CD4-positive, alpha-beta T cell (primary cell): ENCODE results near the gene ANTXR1. TPM values are rescaled to one million over a fixed set of nuclear protein-coding genes. Genes with fewer than 3 reads are reported as not detected.

Experiments
- ATAC-seq: fragments of 200-7000 bp; cut with Tn5 transposase; one replicate; pipeline ENCODE4 v1.10.0; 2022; ENCODE audit warnings: mild to moderate bottlenecking; ENCODE audit not compliant: poor library complexity
- CTCF ChIA-PET: fragments of 350-600 bp; sonication (Branson Sonifier 250); formaldehyde crosslinking; loops from one replicate; lab custom pipeline; 2021; ENCODE audit warnings: antibody characterized with exemption, inconsistent platforms; lab: Charles Lee
- POLR2A ChIA-PET: fragments of 350-600 bp; sonication (Branson Sonifier 250); formaldehyde crosslinking; loops from one replicate; lab custom pipeline; 2021; ENCODE audit warnings: antibody characterized with exemption, inconsistent platforms; lab: Charles Lee
- DNase-seq, 14 experiments: peaks; one replicate each; pipeline ENCODE4 v3.0.0-alpha.2; 2013 to 2020; ENCODE audit warnings: mixed read lengths in 2 of 14
- H3K27ac ChIP-seq, 2 donors: one replicate each; pipeline versions ENCODE4 v1.5.1 to v1.7.0; 2013; ENCODE audit warnings: low read length in 2 of 2, low read depth in 1 of 2, mild to moderate bottlenecking in 1 of 2
- H3K27me3 ChIP-seq, 2 experiments: 1 replicate in 1 of 2; 2 replicates in 1 of 2; pipeline versions ENCODE4 v1.6.1 to v1.7.0; 2013; ENCODE audit warnings: low read length in 2 of 2, control low read depth in 1 of 2, mild to moderate bottlenecking in 1 of 2, moderate library complexity in 1 of 2; ENCODE audit not compliant: insufficient read depth in 2 of 2, control insufficient read depth in 1 of 2
- H3K36me3 ChIP-seq: one replicate; pipeline ENCODE4 v1.6.1; 2013; ENCODE audit warnings: low read length, control low read depth; ENCODE audit not compliant: insufficient read depth
- H3K4me1 ChIP-seq: one replicate; pipeline ENCODE4 v1.6.1; 2013; ENCODE audit warnings: low read length, control low read depth; ENCODE audit not compliant: insufficient read depth
- H3K4me3 ChIP-seq: one replicate; pipeline ENCODE4 v1.5.1; 2013; ENCODE audit warnings: mild to moderate bottlenecking, low read length, moderate library complexity
- H3K9me3 ChIP-seq, 2 experiments: 1 replicate in 1 of 2; 2 replicates in 1 of 2; pipeline versions ENCODE4 v1.6.1 to v1.7.0; 2013; ENCODE audit warnings: low read length in 2 of 2, mild to moderate bottlenecking in 2 of 2, control low read depth in 1 of 2, moderate library complexity in 1 of 2; ENCODE audit not compliant: control insufficient read depth in 1 of 2, insufficient read depth in 1 of 2
- H3K27ac Mint-ChIP-seq: one replicate; pipeline ENCODE4 v1.8.0; 2020; ENCODE audit warnings: mixed read lengths
- H3K27me3 Mint-ChIP-seq: one replicate; pipeline ENCODE4 v1.8.0; 2021; ENCODE audit warnings: mixed read lengths
- H3K36me3 Mint-ChIP-seq: one replicate; pipeline ENCODE4 v1.8.0; 2021; ENCODE audit warnings: low read depth, mixed read lengths
- H3K4me1 Mint-ChIP-seq: one replicate; pipeline ENCODE4 v1.8.0; 2021; ENCODE audit warnings: low read depth, mixed read lengths
- H3K4me3 Mint-ChIP-seq: one replicate; pipeline ENCODE4 v1.8.0; 2020; ENCODE audit warnings: mild to moderate bottlenecking, mixed read lengths
- H3K9me3 Mint-ChIP-seq: one replicate; pipeline ENCODE4 v1.8.0; 2020; ENCODE audit warnings: mixed read lengths
- CTCF ChIP-seq: fragments of 200-600 bp; IDR thresholded peaks from one replicate; pipeline ENCODE4 v1.8.0; 2022; ENCODE audit warnings: antibody characterized with exemption, mild to moderate bottlenecking
- intact Hi-C, 2 experiments: fragments of 100-400 bp; cut with DNase I in 1 of 2; cut with micrococcal nuclease in 1 of 2; formaldehyde crosslinking; loops; one replicate each; pipeline versions ENCODE4 v1.15.1 to v1.9.0; 2023 to 2025; cut with DNase I, micrococcal nuclease
- total RNA-seq, 174 experiments: library from RNA in 2 of 174; stranded (reverse) in 2 of 174; gene quantifications; one replicate each; pipeline ENCODE4 v1.2.3 and lab custom pipeline; 2021 to 2026

ANTXR1 gene
- total RNA-seq, 2 experiments from 2014 or later, result not detected

DNA sequence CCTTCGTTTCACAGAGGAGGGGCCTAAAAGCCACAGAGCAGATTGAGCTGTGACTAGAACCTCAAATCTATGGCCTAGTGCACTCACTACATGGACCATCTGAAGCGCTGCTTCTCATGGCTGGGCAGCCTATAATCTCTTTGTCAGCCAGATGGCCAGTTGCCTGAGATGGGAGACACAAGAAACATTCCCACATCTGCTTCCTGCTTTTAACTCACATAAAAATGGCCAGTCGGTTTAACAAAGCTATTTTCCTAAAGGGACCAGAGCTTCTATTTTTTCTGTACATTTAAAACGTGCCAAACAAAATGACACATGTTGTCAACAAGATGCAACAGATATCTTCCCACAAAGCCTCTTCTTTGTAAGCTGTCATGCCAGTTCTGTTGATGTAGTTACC, 200.2 kb downstream of the ANTXR1 start:
- H3K4me3 ChIP-seq, result no peak overlapping the region
- Mint-ChIP-seq H3K4me1 (no peaks in the 10 kb centered on the region), H3K4me3 (no peak overlapping the region), H3K36me3 (no peaks in the 10 kb centered on the region), H3K9me3 (no peaks in the 10 kb centered on the region), H3K27ac (no peak overlapping the region), H3K27me3 (peaks cover 11% of the 10 kb centered on the region)
- intact Hi-C loops, result no loop called here
- H3K27me3 ChIP-seq, result no peaks in the 10 kb centered on the region
- H3K27ac ChIP-seq, result no peak overlapping the region
- DNase-seq (no peak), ATAC-seq (no peak)
- POLR2A ChIA-PET, result no interaction called here
- no peaks in the 10 kb centered on the region for H3K4me1 ChIP-seq
- no peaks in the 10 kb centered on the region for H3K9me3 ChIP-seq
- TF ChIP-seq CTCF, result no peak
- CTCF ChIA-PET, result no interaction called here
- H3K36me3 ChIP-seq, result no peaks in the 10 kb centered on the region

GRCh38 chr2:69213782-69214181, 200.8 kb downstream of the ANTXR1 start:
- Mint-ChIP-seq H3K27me3 (peaks cover 11% of the 10 kb centered on the region), H3K36me3 (no peaks in the 10 kb centered on the region), H3K27ac (no peak overlapping the region), H3K4me1 (no peaks in the 10 kb centered on the region), H3K9me3 (no peaks in the 10 kb centered on the region), H3K4me3 (no peak overlapping the region)
- no peak for DNase-seq
- no peaks in the 10 kb centered on the region for H3K36me3 ChIP-seq
- TF ChIP-seq CTCF, result no peak
- H3K4me3 ChIP-seq, result no peak overlapping the region
- H3K9me3 ChIP-seq, result no peaks in the 10 kb centered on the region
- no peaks in the 10 kb centered on the region for H3K4me1 ChIP-seq
- CTCF ChIA-PET, result no interaction called here
- POLR2A ChIA-PET, result no interaction called here
- H3K27me3 ChIP-seq, result no peaks in the 10 kb centered on the region
- intact Hi-C loops, result no loop called here
- ATAC-seq, result no peak
- no peak overlapping the region for H3K27ac ChIP-seq

DNA sequence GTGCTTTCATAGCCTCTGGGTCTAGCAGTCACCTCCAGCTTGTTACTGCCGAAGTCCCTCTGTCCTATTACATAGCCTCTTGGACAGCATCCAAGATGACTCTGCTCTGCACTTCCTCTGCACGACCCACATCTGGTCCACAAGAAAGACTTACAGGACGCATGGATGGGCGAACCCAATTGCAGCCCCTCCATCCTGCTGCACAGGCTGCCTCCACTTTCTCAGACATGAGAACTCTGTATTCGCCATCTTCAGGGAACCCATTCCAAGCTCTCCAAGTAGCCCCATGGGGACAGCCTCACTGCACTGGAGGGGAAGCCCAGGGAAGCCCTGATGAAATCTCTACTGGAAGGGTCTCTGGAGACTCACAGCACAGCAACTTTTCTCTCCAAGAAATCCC, 201.9 kb downstream of the ANTXR1 start:
- no peak for ATAC-seq
- ChIA-PET CTCF (no interaction called here), POLR2A (no interaction called here)
- DNase-seq, result no peak
- TF ChIP-seq CTCF, result no peak
- Histone ChIP-seq H3K27me3 (no peaks in the 10 kb centered on the region), H3K4me3 (no peak overlapping the region), H3K9me3 (no peaks in the 10 kb centered on the region), H3K4me1 (no peaks in the 10 kb centered on the region), H3K36me3 (no peaks in the 10 kb centered on the region), H3K27ac (no peak overlapping the region)
- H3K27me3 Mint-ChIP-seq, result peaks cover 11% of the 10 kb centered on the region
- intact Hi-C loops, result no loop called here
- H3K36me3 Mint-ChIP-seq, result no peaks in the 10 kb centered on the region
- H3K4me1 Mint-ChIP-seq, result no peaks in the 10 kb centered on the region
- no peaks in the 10 kb centered on the region for H3K9me3 Mint-ChIP-seq
- no peak overlapping the region for H3K4me3 Mint-ChIP-seq
- no peak overlapping the region for H3K27ac Mint-ChIP-seq
